GM21381 (cell line): ENCODE results near the gene MEGF8.

Experiments used
- ATAC-seq: cut with Tn5 transposase; IDR thresholded peaks from one replicate; pipeline ENCODE4 v1.9.1; 2021; ENCODE audit warnings: mild to moderate bottlenecking, moderate library complexity; ENCODE audit not compliant: unreplicated experiment

Gene MEGF8

GRCh38 chr19:42376177-42376555, 50.7 kb downstream of the MEGF8 start:
- ATAC-seq = no peak

GRCh38 chr19:42378225-42379215, 53.1 kb downstream of the MEGF8 start:
- no peak for ATAC-seq

GRCh38 chr19:42380155-42380554, 54.7 kb downstream of the MEGF8 start:
- no peak for ATAC-seq

GRCh38 chr19:42386974-42387707, 61.7 kb downstream of the MEGF8 start:
- ATAC-seq = no peak

- no peak for ATAC-seq
These were observed 63.5 kb downstream of the MEGF8 start for GRCh38 chr19:42388851-42389489.

- no peak for ATAC-seq
These were observed 64.5 kb downstream of the MEGF8 start, which contains the start of gene CNFN for GRCh38 chr19:42389899-42390298. TSS of gene CNFN (minus strand) at chr19:42390297. CDS start at chr19:42389037, 1,260 bp downstream.

- ATAC-seq = no peak
These were observed 66.7 kb downstream of the MEGF8 start for GRCh38 chr19:42392165-42392564.

GRCh38 chr19:42394751-42395150, 69.3 kb downstream of the MEGF8 start:
- no peak for ATAC-seq

- ATAC-seq = peak; percentile 96
These were observed 71.2 kb downstream of the MEGF8 start for GRCh38 chr19:42396381-42397262.

- ATAC-seq = no peak
These were observed 72.1 kb downstream of the MEGF8 start for GRCh38 chr19:42397263-42398166.

- ATAC-seq = no peak
These were observed 75.0 kb downstream of the MEGF8 start for GRCh38 chr19:42400404-42400803.

GRCh38 chr19:42401365-42402303, 76.2 kb downstream of the MEGF8 start:
- no peak for ATAC-seq

- no peak for ATAC-seq
These were observed 77.1 kb downstream of the MEGF8 start for GRCh38 chr19:42402376-42403116.

GRCh38 chr19:42403586-42403985, 78.2 kb downstream of the MEGF8 start:
- no peak for ATAC-seq

- no peak for ATAC-seq
These were observed 80.7 kb downstream of the MEGF8 start for GRCh38 chr19:42406111-42406510.

GRCh38 chr19:42407085-42407815, 81.8 kb downstream of the MEGF8 start:
- ATAC-seq = no peak

GRCh38 chr19:42407816-42408175, 82.4 kb downstream of the MEGF8 start:
- no peak for ATAC-seq
